SK-N-SH (cell line): ENCODE data around the gene MARCKSL1. TPM values are rescaled to one million over a fixed set of nuclear protein-coding genes. Genes with fewer than 3 reads are reported as not detected.
"Not testable (repeated sequence)": the region's sequence is repeated elsewhere in the genome, so short reads cannot be mapped to it uniquely, and the experiment has no call there.

ENCODE experiments used
- CTCF ChIA-PET: fragments of 300-600, 350-600 bp; formaldehyde crosslinking; extraction: SDS; loops from one replicate; lab custom pipeline; 2021; lab: Yijun Ruan, JAX
- POLR2A ChIA-PET: fragments of 350-600 bp; sonication (Branson Sonifier 250); formaldehyde crosslinking; extraction: SDS; loops from one replicate; lab custom pipeline; 2020; ENCODE audit warnings: antibody characterized with exemption, inconsistent platforms; lab: Yijun Ruan, JAX
- DNase-seq: peaks from one replicate; pipeline ENCODE4 v3.0.0; 2012
- H2AFZ ChIP-seq: fragments of 200-600 bp; sonication (generic); 2 replicates; pipeline ENCODE4 v1.8.1; 2016; ENCODE audit warnings: antibody characterized with exemption, mild to moderate bottlenecking, low read depth
- H3F3A ChIP-seq: fragments of 200-600 bp; sonication (generic); replicated peaks from 2 replicates; pipeline ENCODE3; 2016; ENCODE audit warnings: antibody characterized with exemption, mild to moderate bottlenecking; ENCODE audit not compliant: insufficient read depth
- H3K27ac ChIP-seq, 2 experiments: fragments of 200-500 bp in 1 of 2; fragments of 200-600 bp in 1 of 2; sonication (Bioruptor generic) in 1 of 2; sonication (generic), shearing (Covaris generic) in 1 of 2; 2 replicates each; pipeline versions ENCODE4 v1.5.1 to v1.6.1; 2014 to 2016; ENCODE audit warnings: low read depth in 2 of 2, inconsistent platforms in 1 of 2, low read length in 1 of 2, mild to moderate bottlenecking in 1 of 2, mixed read lengths in 1 of 2
- H3K27me3 ChIP-seq: fragments of 200-600 bp; sonication (generic), shearing (Covaris generic); 2 replicates; pipeline ENCODE4 v1.6.1; 2016; ENCODE audit warnings: mixed run types; ENCODE audit not compliant: insufficient read depth
- H3K36me3 ChIP-seq, 2 experiments: fragments of 200-500 bp in 1 of 2; fragments of 200-600 bp in 1 of 2; sonication (Bioruptor generic) in 1 of 2; sonication (generic) in 1 of 2; replicated peaks in 1 of 2; 2 replicates each; pipeline versions ENCODE3 to v1.5.1; 2014 to 2016; ENCODE audit warnings: low read length in 1 of 2, mild to moderate bottlenecking in 1 of 2; ENCODE audit not compliant: insufficient read depth in 2 of 2, control insufficient read depth in 1 of 2
- H3K4me1 ChIP-seq, 2 experiments: fragments of 200-500 bp in 1 of 2; fragments of 200-600 bp in 1 of 2; sonication (Bioruptor generic) in 1 of 2; sonication (generic), shearing (Covaris generic) in 1 of 2; 2 replicates each; pipeline versions ENCODE4 v1.5.1 to v1.6.1; 2014 to 2016; ENCODE audit warnings: low read depth in 1 of 2, low read length in 1 of 2, mixed run types in 1 of 2; ENCODE audit not compliant: insufficient read depth in 2 of 2, control insufficient read depth in 1 of 2
- H3K4me2 ChIP-seq: fragments of 200-600 bp; sonication (generic), shearing (Covaris generic); 2 replicates; pipeline ENCODE4 v1.6.1; 2017; ENCODE audit warnings: mixed run types
- H3K4me3 ChIP-seq, 2 experiments: fragments of 200-500 bp in 1 of 2; fragments of 200-600 bp in 1 of 2; sonication (Bioruptor generic) in 1 of 2; sonication (generic), shearing (Covaris generic) in 1 of 2; 2 replicates each; pipeline versions ENCODE4 v1.5.1 to v1.8.1; 2014 to 2016; ENCODE audit warnings: low read depth in 2 of 2, inconsistent platforms in 1 of 2, low read length in 1 of 2, mild to moderate bottlenecking in 1 of 2, mixed read lengths in 1 of 2, moderate library complexity in 1 of 2
- H3K79me2 ChIP-seq: fragments of 200-600 bp; sonication (generic); 2 replicates; pipeline ENCODE4 v1.8.1; 2017; ENCODE audit warnings: mild to moderate bottlenecking; ENCODE audit not compliant: insufficient read depth
- H3K9ac ChIP-seq: fragments of 200-600 bp; sonication (generic); 2 replicates; pipeline ENCODE4 v1.6.1; 2017; ENCODE audit warnings: mixed run types
- H3K9me2 ChIP-seq: fragments of 200-600 bp; sonication (generic); 2 replicates; pipeline ENCODE4 v1.6.1; 2017; ENCODE audit warnings: mixed run types
- H3K9me3 ChIP-seq: fragments of 200-600 bp; sonication (generic); 2 replicates; pipeline ENCODE4 v1.6.1; 2017; ENCODE audit warnings: mixed run types, mild to moderate bottlenecking, moderate library complexity
- H4K20me1 ChIP-seq: fragments of 200-600 bp; sonication (generic); 2 replicates; pipeline ENCODE4 v1.6.1; 2017; ENCODE audit warnings: mild to moderate bottlenecking, mixed run types; ENCODE audit not compliant: insufficient read depth
- CHD2 ChIP-seq: fragments of 150-350 bp; IDR thresholded peaks from 2 replicates; pipeline ENCODE4 v1.6.1; 2018; ENCODE audit warnings: low read length; ENCODE audit not compliant: partially characterized antibody
- CTCF ChIP-seq: fragments of 200-600 bp; sonication (generic); IDR thresholded peaks from 2 replicates; pipeline ENCODE4 v1.6.1; 2017; ENCODE audit warnings: antibody characterized with exemption, mild to moderate bottlenecking, moderate library complexity
- EP300 ChIP-seq, 2 experiments: IDR thresholded peaks; 2 replicates each; pipeline versions ENCODE4 v1.4.0 to v1.6.1; 2012; ENCODE audit warnings: borderline replicate concordance in 1 of 2, low read depth in 1 of 2, low read length in 1 of 2
- EZH2phosphoT487 ChIP-seq: fragments of 200-600 bp; sonication (generic); IDR thresholded peaks from 2 replicates; pipeline ENCODE4 v1.6.1; 2017; ENCODE audit warnings: low read depth, mixed run types, mild to moderate bottlenecking, antibody characterized with exemption, moderate library complexity, borderline replicate concordance
- FOXJ3 ChIP-seq: sonication (generic); formaldehyde crosslinking; IDR thresholded peaks from 2 replicates; pipeline ENCODE4 v1.5.1; 2020; ENCODE audit warnings: mild to moderate bottlenecking, missing genetic modification reagents
- IRF3 ChIP-seq: fragments of 150-350 bp; IDR thresholded peaks from 2 replicates; pipeline ENCODE4 v1.6.1; 2016; ENCODE audit warnings: mild to moderate bottlenecking, low read depth, low read length
- JUND ChIP-seq: IDR thresholded peaks from 2 replicates; pipeline ENCODE4 v1.4.0; 2012
- MEF2A ChIP-seq: IDR thresholded peaks from 2 replicates; pipeline ENCODE4 v1.4.0; 2012; ENCODE audit warnings: low read depth, borderline replicate concordance
- MXI1 ChIP-seq: IDR thresholded peaks from 2 replicates; pipeline ENCODE4 v1.6.1; 2012; ENCODE audit warnings: mild to moderate bottlenecking, low read depth, low read length, improper control_type of control experiment
- PBX3 ChIP-seq: IDR thresholded peaks from 2 replicates; pipeline ENCODE4; 2012
- RAD21 ChIP-seq: IDR thresholded peaks from 2 replicates; pipeline ENCODE4 v1.6.1; 2012; ENCODE audit warnings: mild to moderate bottlenecking, low read length
- RCOR1 ChIP-seq: fragments of 150-350 bp; IDR thresholded peaks from 2 replicates; pipeline ENCODE4 v1.6.1; 2017; ENCODE audit warnings: antibody characterized with exemption, low read length
- RXRA ChIP-seq: IDR thresholded peaks from 2 replicates; pipeline ENCODE4 v1.4.0; 2012; ENCODE audit warnings: low read depth, mild to moderate bottlenecking, borderline replicate concordance
- SMC3 ChIP-seq: IDR thresholded peaks from 2 replicates; pipeline ENCODE4 v1.6.1; 2012; ENCODE audit warnings: low read depth, low read length, improper control_type of control experiment
- TAF1 ChIP-seq: IDR thresholded peaks from 2 replicates; pipeline ENCODE4 v1.6.1; 2012; ENCODE audit warnings: low read depth, mild to moderate bottlenecking, low read length, moderate library complexity, borderline replicate concordance
- TCF12 ChIP-seq: IDR thresholded peaks from 2 replicates; pipeline ENCODE4 v1.4.0; 2012
- WGBS: methylation state at CpG from one replicate; pipeline ENCODE4 v1.1.6; 2017; ENCODE audit warnings: low lambda C conversion rate; 5-methylcytosine and 5-hydroxymethylcytosine counted together
- polyA plus RNA-seq, 3 experiments: library from polyadenylated mRNA; depleted of rRNA; stranded (reverse); fragments of >200 nt; gene quantifications; 2 replicates each; pipeline ENCODE4 v1.2.3, GENCODE V29; 2012

MARCKSL1 gene
- polyA plus RNA-seq, 1 of the 3 experiments (the other 2 are of a cell fraction) = 275 TPM

GRCh38 chr1:32299327-32299726 is 36.7 kb downstream of the MARCKSL1 start:
- Histone ChIP-seq H3F3A (no peaks in the 10 kb centered on the region), H3K79me2 (peaks cover 82% of the 10 kb centered on the region), H2AFZ (no peak overlapping the region), H3K9me2 (no peaks in the 10 kb centered on the region), H3K36me3 (peaks cover 5 to 25% of the 10 kb centered on the region in 2 experiments), H3K9me3 (no peaks in the 10 kb centered on the region), H3K27ac (no peak overlapping the region), H3K4me1 (no peaks in the 10 kb centered on the region; a peak in 1 of 4 replicates), H3K4me3 (no peak overlapping the region), H4K20me1 (0 out of 2 replicates have a peak, but pooled peaks cover 11% of the 10 kb centered on the region), H3K27me3 (no peaks in the 10 kb centered on the region), H3K9ac (no peak overlapping the region), H3K4me2 (no peak overlapping the region)
- POLR2A ChIA-PET = no interaction called here
- TF ChIP-seq CTCF (no peak), SMC3 (no peak), RXRA (no peak), RCOR1 (no peak), EZH2phosphoT487 (no peak)
- DNase-seq = no peak
- CTCF ChIA-PET = no interaction called here

GRCh38 chr1:32298211-32298610 is 37.8 kb downstream of the MARCKSL1 start:
- 0 out of 2 replicates have a peak, but pooled peaks cover 11% of the 10 kb centered on the region for H4K20me1 ChIP-seq
- POLR2A ChIA-PET = not testable (repeated sequence)

GRCh38 chr1:32291708-32292538 is 44.1 kb downstream of the MARCKSL1 start, which contains the start of gene HDAC1:
TSS of gene HDAC1 (plus strand) at chr1:32292083. CDS start at chr1:32292170, 87 bp downstream.
- Histone ChIP-seq H4K20me1 (0 out of 2 replicates have a peak, but pooled peaks cover 10% of the 10 kb centered on the region), H3K27ac (peak within 1 kb of the TSS; percentile 51 to 67; a peak in 3 of 4 replicates), H3K9me3 (no peaks in the 10 kb centered on the region), H3K4me2 (peak within 1 kb of the TSS; percentile 93), H3K27me3 (no peaks in the 10 kb centered on the region), H3K9me2 (no peaks in the 10 kb centered on the region), H2AFZ (peak within 1 kb of the TSS; percentile 87), H3K36me3 (no peaks in the 10 kb centered on the region), H3K79me2 (peaks cover 50% of the 10 kb centered on the region), H3K4me3 (peak within 1 kb of the TSS; percentile 71 to 98), H3K9ac (peak within 1 kb of the TSS; percentile 92), H3K4me1 (peaks cover 0 to 8% of the 10 kb centered on the region in 2 experiments; a peak in 2 of 4 replicates), H3F3A (peaks cover 20% of the 10 kb centered on the region)
- 2% methylated on average over 43 of the region's 67 CpGs for WGBS
- POLR2A ChIA-PET = interaction anchor here (0.6 to 1.7 kb wide), 2 partner anchors 44 to 693 kb away, joined by 3 to 11 read pairs; partner anchors contain the start of gene MARCKSL1
- CTCF ChIA-PET = interaction anchor here (1.6 kb wide), 1 partner anchor 52 kb away, joined by 5 read pairs; no protein-coding TSS in a partner anchor
- DNase-seq = peak; percentile 99
- TF ChIP-seq RAD21 (no peak), PBX3 (no peak), TAF1 (peak; percentile 90), JUND (no peak), EP300 (IDR thresholded peaks at IDR 0.05; ENCODE audit: borderline replicate concordance in 1 of 2, low read depth in 1 of 2, low read length in 1 of 2) (peak in 1 of 2 experiments; percentile 67; a peak in 1 of 4 replicates), RCOR1 (peak; percentile 82), MEF2A (no peak), TCF12 (peak; percentile 24; the same call in 1 of the 2 replicates), CHD2 (no peak), IRF3 (no peak), FOXJ3 (CRISPR knock-in tag) (no peak), RXRA (no peak), MXI1 (peak; percentile 1; the same call in 1 of the 2 replicates)

More at GRCh38 chr1:32298211-32298610, 37.8 kb downstream of the MARCKSL1 start:
- H3K27me3 ChIP-seq, H2AFZ ChIP-seq, H3K9me3 ChIP-seq, H3K4me1 ChIP-seq, H3K27ac ChIP-seq, H3K9ac ChIP-seq, H3K9me2 ChIP-seq, H3K4me2 ChIP-seq, DNase-seq, H3K4me3 ChIP-seq, H3F3A ChIP-seq: not testable (repeated sequence)
- CTCF ChIA-PET = interaction anchor here (1.5 kb wide), 1 partner anchor 50 kb away, joined by 3 read pairs; no protein-coding TSS in a partner anchor
- Histone ChIP-seq H3K36me3 (peaks cover 0 to 14% of the 10 kb centered on the region in 2 experiments), H3K79me2 (peaks cover 89% of the 10 kb centered on the region)
- WGBS = 99% methylated on average over 15 of the region's 16 CpGs
